Suppressor macrophage treated with lipopolysaccharide for 4 hours (primary cell): ENCODE measurements around the gene SIK2.
"Not testable (repeated sequence)": the region's sequence is repeated elsewhere in the genome, so short reads cannot be mapped to it uniquely, and the experiment has no call there.

Source experiments
- DNase-seq: peaks from one replicate; pipeline ENCODE4 v3.0.0-alpha.2; 2020

Gene SIK2

DNA sequence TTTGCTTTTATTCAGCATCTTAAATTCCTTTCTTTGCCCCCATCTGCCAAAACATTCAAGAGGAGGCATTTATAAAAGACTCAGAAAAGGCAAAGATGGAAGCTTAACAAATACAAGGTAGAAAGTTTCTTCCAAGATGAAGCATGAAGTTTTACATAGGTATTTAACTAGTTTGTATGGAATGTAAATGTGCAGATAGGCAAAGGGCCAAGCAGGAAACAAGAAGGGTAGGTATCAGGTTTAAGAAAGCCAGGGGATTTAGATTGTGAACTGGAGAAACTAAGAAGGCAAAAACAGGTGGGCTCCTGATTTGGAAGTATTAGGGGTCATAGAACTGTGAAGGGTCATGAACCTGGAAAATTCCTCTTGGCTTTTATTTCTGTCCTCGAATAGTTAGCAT, 101.3 kb downstream of the SIK2 start:
- no peak for DNase-seq

GRCh38 chr11:111707039-111707690, 104.9 kb downstream of the SIK2 start:
- DNase-seq = no peak

- no peak for DNase-seq
These were observed 105.4 kb downstream of the SIK2 start for GRCh38 chr11:111707691-111708067.

DNA sequence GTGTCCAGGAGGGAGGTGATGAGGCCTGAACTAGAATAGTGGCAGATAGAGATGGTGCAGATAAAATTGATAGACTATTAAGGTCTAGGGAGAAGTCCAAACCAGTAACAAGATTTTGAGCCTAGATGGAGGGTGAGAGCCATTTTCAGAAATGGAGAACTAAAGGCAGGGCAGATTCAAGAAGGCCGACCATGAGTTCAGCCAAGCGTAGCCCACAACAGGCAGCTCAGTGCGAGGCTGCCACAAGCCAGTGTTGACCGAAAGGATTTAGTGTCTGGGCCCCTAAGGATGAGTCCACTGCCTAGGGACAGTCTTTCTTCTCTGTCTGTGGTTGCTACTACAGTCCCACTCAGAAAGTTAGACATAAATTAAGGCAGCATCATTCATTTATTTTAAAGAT, 112.3 kb downstream of the SIK2 start:
- DNase-seq = no peak

- no peak for DNase-seq
These were observed 113.0 kb downstream of the SIK2 start for GRCh38 chr11:111715142-111715816.

DNA sequence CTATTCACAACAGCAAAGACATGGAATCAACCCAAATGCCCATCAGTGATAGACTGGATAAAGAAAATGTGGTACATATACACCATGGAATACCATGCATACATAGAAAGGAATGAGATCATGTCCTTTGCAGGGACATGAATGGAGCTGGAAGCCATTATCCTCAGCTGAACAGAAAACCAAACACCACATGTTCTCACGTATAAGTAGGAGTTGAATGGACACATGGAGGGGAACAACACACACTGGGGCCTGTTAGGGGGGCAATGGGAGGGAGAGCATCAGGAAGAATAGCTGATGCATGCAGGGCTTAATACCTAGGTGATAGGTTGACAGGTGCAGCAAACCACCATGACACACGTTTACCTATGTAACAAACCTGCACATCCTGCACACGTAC, 115.4 kb downstream of the SIK2 start:
- DNase-seq = not testable (repeated sequence)

GRCh38 chr11:111718436-111718835, 116.2 kb downstream of the SIK2 start:
- no peak for DNase-seq

- DNase-seq = no peak
These were observed 116.6 kb downstream of the SIK2 start for GRCh38 chr11:111718859-111719258.

DNA sequence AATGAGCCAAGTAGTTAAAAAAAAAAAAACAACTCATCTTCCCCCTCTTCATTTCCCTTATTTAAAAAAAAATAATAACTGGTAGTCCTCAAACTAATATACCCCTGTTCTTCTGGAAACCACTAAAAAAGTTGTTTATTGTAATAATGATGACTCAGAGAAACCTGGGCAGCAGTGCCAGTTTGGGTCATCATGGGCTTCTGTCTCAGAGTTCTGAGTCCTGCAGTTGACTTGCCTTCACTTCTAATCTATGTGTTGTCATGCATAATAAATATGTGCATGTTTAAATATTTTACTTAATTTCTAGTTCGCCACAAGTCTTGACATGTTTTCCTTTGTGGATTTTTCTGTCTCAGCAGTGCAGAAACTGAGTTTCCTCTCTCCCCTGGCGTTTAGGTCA, 117.1 kb downstream of the SIK2 start:
- DNase-seq = no peak

DNA sequence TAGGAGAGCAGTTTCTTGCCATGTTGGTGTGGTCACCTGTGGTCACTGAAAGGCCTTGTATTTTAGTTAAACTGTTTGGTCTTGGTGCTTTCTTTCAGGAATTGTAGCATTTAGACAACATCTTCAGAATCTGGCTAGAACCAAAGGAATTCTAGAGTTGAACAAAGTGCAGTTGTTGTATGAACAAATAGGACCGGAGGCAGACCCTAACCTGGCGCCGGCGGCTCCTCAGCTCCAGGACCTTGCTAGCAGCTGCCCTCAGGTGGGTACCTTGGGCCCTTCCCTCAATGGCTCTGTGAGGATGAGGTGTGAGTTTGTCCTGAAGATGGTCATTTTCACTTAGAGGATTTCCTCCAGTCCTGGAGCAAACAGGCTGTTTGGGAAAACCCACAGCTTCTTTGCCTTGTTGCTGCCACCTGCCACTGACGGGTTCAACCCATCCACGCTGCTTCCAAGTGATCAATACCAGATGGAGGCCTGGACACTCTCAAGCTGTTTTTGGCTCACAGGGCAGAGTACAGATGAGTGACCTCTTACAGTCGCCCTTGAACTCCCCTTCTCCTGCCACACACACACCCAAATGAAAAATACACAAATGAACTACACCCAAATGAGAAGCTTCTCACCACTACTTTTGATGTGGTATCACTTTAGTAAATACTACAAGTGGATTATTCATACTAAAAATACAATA, 118.7 kb downstream of the SIK2 start:
- no peak for DNase-seq

- no peak for DNase-seq
These were observed 120.3 kb downstream of the SIK2 start for GRCh38 chr11:111722501-111722900.

- no peak for DNase-seq
These were observed 121.3 kb downstream of the SIK2 start for GRCh38 chr11:111723595-111723994.

DNA sequence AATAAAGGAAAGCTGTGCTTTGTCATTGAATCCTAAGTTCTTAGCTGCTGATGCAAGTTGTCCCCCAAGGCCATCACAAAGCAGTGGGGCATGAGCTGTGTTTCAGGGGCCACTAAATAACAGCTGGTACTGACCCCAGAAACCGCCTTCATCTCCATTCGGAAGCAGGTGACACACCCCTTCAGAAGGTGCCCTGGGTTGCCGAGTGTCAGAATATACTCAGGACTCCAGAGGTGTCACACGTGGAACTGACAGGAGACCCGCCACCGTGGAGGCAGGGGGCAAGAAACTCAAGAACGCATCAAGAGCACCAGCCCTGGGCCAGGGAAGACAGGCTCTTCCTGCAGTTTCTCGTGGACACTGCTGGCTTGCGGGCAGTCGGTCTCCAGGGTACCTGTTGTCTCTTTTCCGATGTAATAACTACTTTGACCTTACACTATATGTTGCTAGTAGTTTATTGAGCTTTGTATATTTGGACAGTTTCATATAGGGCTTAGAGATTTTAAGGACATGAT, 122.4 kb downstream of the SIK2 start:
- DNase-seq = no peak

- no peak for DNase-seq
These were observed 123.4 kb downstream of the SIK2 start for GRCh38 chr11:111725621-111726020.

- DNase-seq = no peak
These were observed 124.1 kb downstream of the SIK2 start for GRCh38 chr11:111726301-111726713.

DNA sequence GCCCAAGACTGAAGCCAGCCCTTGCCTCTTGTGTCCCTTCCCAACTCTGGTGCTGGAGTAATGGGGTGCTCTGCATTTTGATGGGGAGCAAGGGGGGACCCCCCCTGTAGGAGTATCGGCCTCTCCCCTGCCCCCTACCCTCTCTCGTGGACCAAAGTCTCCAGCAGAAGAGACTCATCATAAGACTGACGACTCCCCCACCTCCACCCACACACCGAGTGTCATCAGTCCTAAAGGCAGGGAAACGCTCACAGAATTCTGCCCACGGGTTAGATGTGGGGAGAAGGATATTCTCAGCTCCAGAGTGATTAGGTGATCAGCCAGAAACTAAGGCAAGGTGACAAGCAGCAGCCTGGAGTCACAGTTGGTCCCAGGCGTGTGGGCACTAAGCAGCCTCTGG, 125.2 kb downstream of the SIK2 start:
- DNase-seq = no peak

- DNase-seq = no peak
These were observed 127.0 kb downstream of the SIK2 start for GRCh38 chr11:111729071-111729830.

DNA sequence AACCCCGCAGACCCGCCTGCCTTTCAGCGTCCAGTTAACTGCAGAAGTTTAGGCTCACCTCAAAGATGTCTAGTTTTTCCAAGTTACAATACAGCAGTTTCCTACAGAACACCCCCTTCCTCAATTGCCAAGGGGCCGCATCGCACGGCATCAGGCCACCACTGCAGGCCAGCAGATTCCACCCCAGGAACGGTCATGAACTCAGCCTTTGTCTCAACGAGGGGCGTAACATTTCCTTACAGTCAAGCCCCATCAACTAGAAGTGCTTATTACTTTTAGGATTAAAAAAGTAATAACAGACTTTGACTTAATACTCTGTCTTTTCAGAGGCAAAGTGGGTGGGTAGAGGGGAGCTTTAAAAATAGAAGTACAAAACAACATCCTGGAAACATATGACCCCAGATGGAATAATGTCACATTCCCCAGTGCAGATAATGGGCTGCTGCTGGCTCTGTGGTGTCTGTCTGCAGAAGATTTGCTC, 127.6 kb downstream of the SIK2 start:
- no peak for DNase-seq

DNA sequence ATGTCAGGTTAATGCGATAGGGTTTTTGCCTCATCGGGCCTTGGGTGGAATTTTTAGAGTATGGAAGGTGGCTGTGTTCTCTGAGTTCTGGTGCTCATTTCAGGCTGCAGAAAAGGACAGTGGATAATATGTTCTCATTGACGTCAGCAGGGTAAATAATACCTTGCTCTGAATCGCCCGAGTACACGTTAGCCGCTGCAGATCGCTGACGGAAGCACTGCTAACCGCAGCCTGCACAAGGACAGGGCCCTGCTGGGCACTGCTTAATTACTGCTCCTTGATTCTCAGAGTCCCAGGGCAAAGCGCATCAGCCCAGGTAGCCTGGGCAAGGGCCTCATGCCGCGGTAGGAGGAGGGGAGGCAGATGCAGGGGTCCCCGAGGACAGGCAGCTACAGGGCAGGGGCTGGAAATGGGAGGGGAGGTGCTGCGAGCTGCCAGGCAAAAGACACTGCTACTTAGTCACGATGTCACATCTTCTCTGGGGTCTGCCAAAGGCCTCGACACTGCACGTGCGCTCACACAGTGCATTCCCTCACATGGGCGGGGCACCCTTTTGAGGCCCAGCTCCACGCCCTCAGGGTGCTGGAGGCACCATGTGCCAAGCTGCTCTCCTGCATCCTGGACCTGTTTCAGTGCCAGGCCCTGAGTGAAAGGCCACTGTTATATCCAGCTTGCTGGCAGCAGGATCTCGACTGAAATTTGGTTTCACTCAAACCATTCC, 128.8 kb downstream of the SIK2 start:
- DNase-seq = no peak

GRCh38 chr11:111731821-111732220, 129.6 kb downstream of the SIK2 start:
- no peak for DNase-seq

GRCh38 chr11:111733016-111733415, 130.8 kb downstream of the SIK2 start:
- peak; percentile 5 for DNase-seq

GRCh38 chr11:111733611-111734088, 131.4 kb downstream of the SIK2 start:
- DNase-seq = no peak
